Mucosa of gallbladder (tissue), 1 donor: Measurements from ENCODE around the gene COG4. TPM values are rescaled to one million over a fixed set of nuclear protein-coding genes. Genes with fewer than 3 reads are reported as not detected.
A peak's percentile ranks its signal among the peaks of the same experiment; 100 is the strongest.

Source experiments
- DNase-seq: peaks from one replicate; pipeline ENCODE4 v3.0.0-alpha.2; 2020; ENCODE audit warnings: low spot score
- total RNA-seq: library from RNA; stranded (reverse); gene quantifications from one replicate; pipeline ENCODE4 v1.2.1, GENCODE V29; 2021
- donor health status: DM: no; HTN: no; CAD: no.

The COG4 gene
- total RNA-seq, 1 donor from 2014 or later = 59.7 TPM

- no peak for DNase-seq
These were observed 88.7 kb downstream of the COG4 start for GRCh38 chr16:70434484-70435260.

GRCh38 chr16:70433458-70434103 is 89.8 kb downstream of the COG4 start:
- DNase-seq = peak; percentile 40

DNA sequence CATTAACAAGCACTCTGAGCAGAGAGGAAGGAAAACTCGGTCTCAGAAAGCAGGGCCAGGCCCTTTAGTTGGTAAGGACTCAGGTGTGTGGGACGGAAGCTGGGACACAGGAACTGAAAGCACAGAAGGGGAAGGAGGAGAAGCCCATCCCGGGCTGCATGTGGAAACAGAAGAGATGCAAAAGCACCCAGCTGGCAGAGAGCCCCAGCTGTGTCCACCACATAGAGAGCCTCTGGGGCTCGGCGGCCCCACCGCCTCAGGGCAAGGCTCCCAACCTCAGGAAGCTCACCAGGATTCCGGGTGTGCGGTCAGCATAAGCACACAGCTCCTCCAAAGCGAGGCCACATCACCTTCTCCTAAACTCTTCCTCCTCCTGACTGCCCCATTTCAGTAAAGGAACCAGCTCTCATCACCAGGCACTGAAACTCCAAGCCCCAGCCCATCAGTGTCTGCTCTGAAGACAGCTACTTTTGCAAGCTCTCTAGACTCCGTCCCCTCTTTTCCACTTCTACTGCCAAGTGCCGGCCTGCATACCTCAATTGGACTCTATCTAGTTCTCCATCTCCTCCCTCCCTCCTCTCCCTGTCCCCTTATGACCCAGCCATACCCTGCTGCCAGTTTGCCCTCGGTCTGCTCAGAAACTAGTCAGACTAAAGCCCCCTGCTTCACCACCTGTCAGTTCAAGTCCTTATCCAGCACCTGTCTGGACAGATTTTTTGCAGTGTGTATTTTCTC is 90.5 kb downstream of the COG4 start:
- DNase-seq = no peak

- DNase-seq = no peak
These were observed 91.0 kb downstream of the COG4 start for GRCh38 chr16:70432356-70432722.

GRCh38 chr16:70430667-70431536 is 92.5 kb downstream of the COG4 start:
- DNase-seq = no peak

Other genes with a start within 250 kb of the COG4 start
- 85.4 TPM for gene AARS1, start 234.0 kb downstream of the COG4 start, total RNA-seq
- 23.9 TPM for gene DDX19B, start 224.4 kb downstream of the COG4 start, total RNA-seq
- 29.4 TPM for gene DDX19A, start 176.7 kb downstream of the COG4 start, total RNA-seq
- 22.9 TPM for gene ST3GAL2, start 84.5 kb downstream of the COG4 start, total RNA-seq
- 38.0 TPM for gene FCSK, start 69.0 kb downstream of the COG4 start, total RNA-seq
- gene SF3B3, start 262 bp upstream of the COG4 start, total RNA-seq = 225 TPM
- gene IL34, start 123.0 kb upstream of the COG4 start, total RNA-seq = 3.5 TPM
- 113 TPM for gene MTSS2, start 162.5 kb upstream of the COG4 start, total RNA-seq